ENCODE data around the gene UGT1A3.

Gene UGT1A3

DNA sequence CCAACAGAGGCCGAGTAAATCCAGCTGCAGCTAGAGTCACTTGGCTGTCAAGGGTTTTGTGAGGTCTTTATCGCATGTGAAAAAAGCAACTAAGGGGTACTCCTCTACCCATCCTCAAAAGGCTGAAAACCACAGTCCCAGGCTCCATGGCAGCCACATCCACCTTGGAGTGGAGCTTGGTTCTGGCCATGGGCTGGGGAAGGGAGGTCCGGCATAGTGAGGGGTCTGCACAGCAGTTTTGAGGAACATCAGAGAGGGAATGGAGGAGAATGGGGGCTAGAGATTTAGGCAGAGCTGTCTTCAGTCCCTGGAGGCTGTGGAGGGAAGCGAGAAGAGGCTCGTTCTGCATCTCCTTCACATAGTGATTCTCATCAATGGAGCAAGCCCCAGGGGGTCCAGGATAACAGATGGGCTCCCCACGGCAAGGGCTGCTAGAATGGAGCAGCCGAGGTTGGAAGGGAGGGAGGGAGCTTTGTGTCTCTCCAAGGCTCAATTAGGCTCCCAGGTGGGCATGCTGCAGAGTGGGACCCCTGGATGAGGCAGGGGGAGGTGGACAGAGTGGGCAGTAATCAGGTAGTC lies 70.3 kb downstream of the UGT1A3 start:
- DNase-seq: peak; percentile 7

GRCh38 chr2:233799716-233800115 lies 70.9 kb downstream of the UGT1A3 start:
- DNase-seq: no peak

GRCh38 chr2:233800208-233800607 lies 71.4 kb downstream of the UGT1A3 start:
- DNase-seq: no peak

- DNase-seq: no peak
Measured at GRCh38 chr2:233801357-233802131, 72.7 kb downstream of the UGT1A3 start.

GRCh38 chr2:233802132-233802815 lies 73.4 kb downstream of the UGT1A3 start:
- DNase-seq: no peak

GRCh38 chr2:233803292-233803911 lies 74.6 kb downstream of the UGT1A3 start:
- no peak for DNase-seq

GRCh38 chr2:233803994-233804393 lies 75.2 kb downstream of the UGT1A3 start:
- DNase-seq: no peak

- no peak for DNase-seq
Measured at GRCh38 chr2:233807215-233807865, 78.5 kb downstream of the UGT1A3 start.

DNA sequence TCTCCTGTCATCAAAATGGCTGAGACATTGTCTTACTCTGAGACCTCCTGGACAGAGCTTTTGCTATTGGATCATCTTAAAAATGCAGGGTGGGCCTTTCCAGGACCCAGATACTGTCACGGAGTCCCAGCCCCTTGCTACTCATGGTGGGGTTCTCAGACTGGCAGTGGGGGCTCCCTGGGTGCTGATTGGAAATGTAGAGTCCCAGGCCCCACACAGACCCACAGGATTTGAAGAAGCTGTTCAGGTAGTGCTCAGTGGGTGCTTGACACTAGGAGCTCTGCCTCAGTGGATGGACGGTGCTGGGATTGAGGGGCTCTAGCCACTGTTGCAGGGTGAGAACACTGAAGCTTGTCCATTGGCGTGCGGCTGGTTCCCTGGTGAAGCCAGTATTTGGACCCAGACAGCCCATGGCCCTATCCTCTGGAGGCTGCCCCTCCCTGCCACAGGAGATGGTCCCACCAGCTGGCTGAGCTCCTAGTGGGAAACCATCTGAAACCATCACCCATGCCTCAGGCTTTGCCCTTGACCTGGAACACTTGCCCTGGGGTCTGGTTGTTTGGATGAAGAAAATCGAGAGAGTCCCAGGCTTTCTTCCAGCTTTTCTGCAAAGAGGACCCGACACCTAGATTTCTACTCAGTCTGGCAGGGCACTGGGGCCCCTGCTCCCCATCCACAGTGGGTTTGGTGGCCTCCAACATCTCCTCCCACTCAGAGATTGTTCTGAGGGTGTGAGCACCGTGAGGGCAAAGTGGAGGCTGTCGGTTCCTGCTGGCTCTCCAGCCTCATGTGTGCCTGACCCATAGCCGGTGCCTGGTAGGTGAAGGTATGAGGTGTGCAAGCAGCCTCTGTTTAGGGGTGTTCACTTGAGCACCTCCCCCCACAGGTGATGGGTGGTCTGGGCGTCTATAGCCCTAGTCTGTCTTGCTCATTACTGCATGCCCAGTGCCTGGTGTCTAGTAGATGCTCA lies 79.4 kb downstream of the UGT1A3 start:
- DNase-seq: no peak

- no peak for DNase-seq
Measured at GRCh38 chr2:233810385-233810784, 81.5 kb downstream of the UGT1A3 start.

DNA sequence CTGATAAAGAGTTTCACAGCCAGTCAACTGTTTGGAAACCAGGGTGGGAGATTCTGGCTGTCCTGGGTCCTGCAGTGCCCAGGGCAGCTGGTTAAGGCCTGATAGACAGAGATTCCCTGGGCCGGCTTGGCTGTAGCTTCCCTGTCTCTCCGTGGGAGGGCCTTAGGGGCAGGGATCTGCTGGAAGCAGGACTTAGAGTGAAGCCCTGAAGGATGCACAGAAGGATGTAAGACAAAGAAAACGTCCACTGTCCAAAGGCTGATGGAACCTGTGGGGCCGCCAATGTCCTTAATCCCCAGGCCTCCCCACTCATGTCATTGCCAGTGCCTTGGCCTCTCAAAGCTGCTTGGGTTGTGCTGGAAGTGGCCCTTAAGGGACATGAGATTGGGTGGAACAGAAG lies 82.2 kb downstream of the UGT1A3 start:
- DNase-seq: no peak

DNA sequence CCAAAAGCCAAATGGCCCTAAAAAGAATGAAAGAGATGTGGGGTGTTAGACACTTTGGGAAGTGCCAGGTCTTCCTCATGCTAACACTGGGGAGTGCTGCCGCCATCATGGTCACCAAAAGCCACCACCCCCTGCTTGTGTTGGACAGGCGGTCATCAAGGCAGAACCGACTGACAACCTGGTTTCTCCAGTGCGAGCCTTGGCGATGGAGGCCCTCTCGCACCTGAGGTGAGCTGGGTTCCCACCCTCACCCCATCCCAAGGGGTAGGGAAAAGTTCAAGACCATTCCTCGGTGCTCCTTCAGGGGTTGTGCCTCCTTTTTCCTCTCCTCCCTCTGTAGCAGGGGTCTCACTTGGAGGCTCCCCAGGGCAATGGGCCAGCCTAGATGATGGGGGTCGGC lies 82.9 kb downstream of the UGT1A3 start:
- DNase-seq: no peak

- peak; percentile 9 for DNase-seq
Measured at GRCh38 chr2:233813236-233814055, 84.6 kb downstream of the UGT1A3 start.

DNA sequence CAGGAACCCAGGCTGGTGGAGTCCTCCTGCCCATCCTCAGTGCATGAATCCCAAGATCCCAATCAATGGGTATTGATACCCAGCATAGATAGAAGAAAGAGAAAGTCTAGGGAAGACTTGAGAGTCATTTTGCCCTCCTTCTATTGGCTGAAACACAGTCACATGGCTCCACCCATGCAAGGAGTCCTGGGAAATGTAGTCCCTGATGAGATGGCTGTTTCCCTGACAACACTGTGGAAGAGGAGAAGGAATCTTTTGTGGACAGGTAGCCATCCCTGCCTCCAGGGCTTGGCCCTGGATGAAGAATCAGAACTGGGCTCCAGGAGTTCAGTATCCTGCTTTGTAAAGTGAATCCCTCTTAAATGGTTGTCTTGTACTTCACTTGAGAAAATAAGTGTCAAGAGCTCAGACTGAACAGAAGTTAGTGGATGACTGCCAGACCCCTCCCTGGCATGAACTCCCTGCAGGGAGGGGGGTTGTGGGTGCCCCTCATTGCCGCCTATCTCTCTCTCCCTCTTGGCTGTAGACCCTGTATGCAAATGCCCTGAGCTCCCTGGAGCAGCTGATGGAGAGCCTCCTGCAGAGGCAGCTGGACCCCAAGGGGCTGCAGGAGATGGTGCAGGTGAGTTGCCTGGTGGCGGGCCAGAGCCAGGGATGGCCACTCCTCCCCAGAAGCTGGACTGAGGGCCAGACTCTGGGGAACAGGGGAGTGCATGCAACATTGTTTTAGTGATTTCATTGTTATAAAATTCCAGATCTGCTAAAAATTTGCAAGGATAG lies 85.4 kb downstream of the UGT1A3 start:
- DNase-seq: no peak

DNA sequence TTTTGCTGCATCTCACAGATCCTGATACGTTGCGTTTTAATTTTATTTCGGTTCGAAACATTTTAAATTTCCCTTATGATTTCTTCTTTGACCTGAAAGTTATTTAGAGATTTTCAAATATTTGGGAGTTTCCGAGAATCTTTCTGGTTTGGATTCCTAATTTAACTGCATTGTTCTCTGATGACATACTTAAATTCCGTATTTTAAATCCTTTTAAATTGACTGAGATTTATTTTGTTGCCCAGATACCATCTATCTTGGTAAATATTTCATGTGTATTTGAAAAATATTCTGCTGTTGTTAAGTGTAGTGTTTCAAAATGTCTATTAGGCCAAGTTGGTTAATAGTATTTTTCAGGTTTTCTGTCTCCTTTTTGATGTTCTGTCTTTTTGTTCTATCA lies 87.0 kb downstream of the UGT1A3 start:
- no peak for DNase-seq

- DNase-seq: no peak
Measured at GRCh38 chr2:233816334-233816733, 87.5 kb downstream of the UGT1A3 start.

GRCh38 chr2:233816771-233817170 lies 87.9 kb downstream of the UGT1A3 start:
- no peak for DNase-seq

- no peak for DNase-seq
Measured at GRCh38 chr2:233817361-233817911, 88.6 kb downstream of the UGT1A3 start.

- no peak for DNase-seq
Measured at GRCh38 chr2:233817995-233818638, 89.3 kb downstream of the UGT1A3 start.

Measured in eye (tissue), 1 donor.